GM19467 (cell line): ENCODE results near the gene HYOU1.
"Not testable (repeated sequence)": the region's sequence is repeated elsewhere in the genome, so short reads cannot be mapped to it uniquely, and the experiment has no call there.

Source experiments
- ATAC-seq: cut with Tn5 transposase; IDR thresholded peaks from one replicate; pipeline ENCODE4 v1.9.1; 2021; ENCODE audit warnings: mild to moderate bottlenecking, moderate library complexity; ENCODE audit not compliant: unreplicated experiment

Gene HYOU1

GRCh38 chr11:119044708-119045107 lies 12.3 kb downstream of the HYOU1 start:
- ATAC-seq = no peak

- no peak for ATAC-seq
Observed at GRCh38 chr11:119042927-119043326, 14.1 kb downstream of the HYOU1 start.

- no peak for ATAC-seq
Observed at GRCh38 chr11:119041821-119042514, 15.0 kb downstream of the HYOU1 start.

GRCh38 chr11:119039471-119039870 lies 17.5 kb downstream of the HYOU1 start:
- ATAC-seq = not testable (repeated sequence)

- ATAC-seq = no peak
Observed at GRCh38 chr11:119038884-119039283, 18.1 kb downstream of the HYOU1 start.

- no peak for ATAC-seq
Observed at GRCh38 chr11:119034813-119035212, 22.2 kb downstream of the HYOU1 start.

GRCh38 chr11:119033421-119033820 lies 23.6 kb downstream of the HYOU1 start:
- not testable (repeated sequence) for ATAC-seq

GRCh38 chr11:119031912-119032280 lies 25.1 kb downstream of the HYOU1 start:
- ATAC-seq = no peak

- ATAC-seq = peak; percentile 87
Observed at GRCh38 chr11:119030329-119031047, 26.5 kb downstream of the HYOU1 start, which contains the start of gene SLC37A4. SLC37A4 (minus strand) TSS chr11:119030877.

- peak; percentile 14 for ATAC-seq
Observed at GRCh38 chr11:119030029-119030328, 27.0 kb downstream of the HYOU1 start.

- no peak for ATAC-seq
Observed at GRCh38 chr11:119029340-119030028, 27.5 kb downstream of the HYOU1 start.

- ATAC-seq = no peak
Observed at GRCh38 chr11:119029069-119029339, 28.0 kb downstream of the HYOU1 start.

- no peak for ATAC-seq
Observed at GRCh38 chr11:119028346-119029068, 28.5 kb downstream of the HYOU1 start.

GRCh38 chr11:119027561-119028345 lies 29.3 kb downstream of the HYOU1 start:
- ATAC-seq = no peak

GRCh38 chr11:119026970-119027369 lies 30.0 kb downstream of the HYOU1 start:
- ATAC-seq = no peak

GRCh38 chr11:119025978-119026766 lies 30.8 kb downstream of the HYOU1 start:
- ATAC-seq = no peak

- ATAC-seq = no peak
Observed at GRCh38 chr11:119025541-119025940, 31.5 kb downstream of the HYOU1 start.

GRCh38 chr11:119025099-119025473 lies 31.9 kb downstream of the HYOU1 start:
- no peak for ATAC-seq

GRCh38 chr11:119024430-119025098 lies 32.4 kb downstream of the HYOU1 start:
- ATAC-seq = no peak

GRCh38 chr11:119023741-119024140 lies 33.3 kb downstream of the HYOU1 start:
- ATAC-seq = no peak
